Peyer's patch (tissue), 4 donors: ENCODE measurements around the gene ALDH3A2. TPM values are rescaled to one million over a fixed set of nuclear protein-coding genes. Genes with fewer than 3 reads are reported as not detected.

Experiments
- DNase-seq, 3 donors: peaks; one replicate each; pipeline ENCODE4 v3.0.0-alpha.2; 2017 to 2019
- H3K27ac ChIP-seq, 4 donors: fragments of 200-600 bp; sonication (generic); one replicate each; pipeline ENCODE4 v1.5.1; 2016 to 2019
- H3K27me3 ChIP-seq, 2 donors: fragments of 200-600 bp; sonication (generic); one replicate each; pipeline ENCODE4 v1.5.1; 2019
- H3K36me3 ChIP-seq, 3 donors: fragments of 200-600 bp; sonication (generic); one replicate each; pipeline ENCODE4 v1.5.1; 2016 to 2019
- H3K4me1 ChIP-seq, 4 donors: fragments of 200-600 bp; sonication (generic); one replicate each; pipeline ENCODE4 v1.5.1; 2016 to 2019
- H3K4me3 ChIP-seq, 4 donors: fragments of 200-600 bp; sonication (generic); 1 replicate in 3 of 4; 2 replicates in 1 of 4; pipeline ENCODE4 v1.5.1; 2016 to 2019; ENCODE audit warnings: mild to moderate bottlenecking in 1 of 4
- H3K9me3 ChIP-seq, 4 donors: fragments of 200-600 bp; sonication (generic); one replicate each; pipeline ENCODE4 v1.5.1; 2016 to 2019; ENCODE audit warnings: mild to moderate bottlenecking in 1 of 4
- CTCF ChIP-seq, 6 experiments: fragments of 450-650 bp in 4 of 6; fragments of 200-600 bp in 2 of 6; sonication (generic) in 1 of 6; IDR thresholded peaks; one replicate each; pipeline ENCODE4 v1.5.1; 2017 to 2019; ENCODE audit warnings: antibody characterized with exemption in 6 of 6, mild to moderate bottlenecking in 3 of 6, moderate library complexity in 1 of 6
- POLR2A ChIP-seq, 2 donors: fragments of 450-650 bp; IDR thresholded peaks; one replicate each; pipeline ENCODE4 v1.5.1; 2017; ENCODE audit warnings: antibody characterized with exemption in 2 of 2, mild to moderate bottlenecking in 2 of 2, moderate library complexity in 2 of 2
- total RNA-seq, 4 donors: library from RNA; depleted of rRNA; stranded (reverse); fragments of >200 nt; gene quantifications; one replicate each; pipeline ENCODE4 v1.1.0, GENCODE V29; 2016

Gene ALDH3A2
- total RNA-seq, 4 donors from 2014 or later, result 171 to 330 (median 269) TPM

GRCh38 chr17:19705771-19706770 is 57.5 kb downstream of the ALDH3A2 start:
- Histone ChIP-seq H3K9me3 (no peaks in the 10 kb centered on the region), H3K27ac (no peak overlapping the region), H3K27me3 (no peaks in the 10 kb centered on the region), H3K4me1 (no peaks in the 10 kb centered on the region), H3K4me3 (no peak overlapping the region), H3K36me3 (no peaks in the 10 kb centered on the region)
- TF ChIP-seq CTCF (IDR thresholded peaks at IDR 0.05), result no peak
- TF ChIP-seq POLR2A (IDR thresholded peaks at IDR 0.05), result no peak
- no peak for DNase-seq

- no peak for DNase-seq
- TF ChIP-seq POLR2A (IDR thresholded peaks at IDR 0.05) (no peak), CTCF (IDR thresholded peaks at IDR 0.05) (no peak)
- Histone ChIP-seq H3K4me1 (no peaks in the 10 kb centered on the region), H3K27me3 (no peaks in the 10 kb centered on the region), H3K9me3 (no peaks in the 10 kb centered on the region), H3K4me3 (no peak overlapping the region), H3K27ac (no peak overlapping the region), H3K36me3 (no peaks in the 10 kb centered on the region)
Observed at GRCh38 chr17:19706791-19707727, 58.5 kb downstream of the ALDH3A2 start.

GRCh38 chr17:19707728-19708221 is 59.2 kb downstream of the ALDH3A2 start:
- H3K4me1 ChIP-seq, result no peaks in the 10 kb centered on the region
- H3K27ac ChIP-seq, result no peak overlapping the region
- DNase-seq, result no peak
- no peaks in the 10 kb centered on the region for H3K36me3 ChIP-seq
- no peaks in the 10 kb centered on the region for H3K9me3 ChIP-seq
- TF ChIP-seq POLR2A (IDR thresholded peaks at IDR 0.05), result no peak
- no peak for TF ChIP-seq CTCF (IDR thresholded peaks at IDR 0.05)
- no peak overlapping the region for H3K4me3 ChIP-seq
- no peaks in the 10 kb centered on the region for H3K27me3 ChIP-seq

GRCh38 chr17:19708431-19709175 is 60.1 kb downstream of the ALDH3A2 start:
- H3K27ac ChIP-seq, result no peak overlapping the region
- no peaks in the 10 kb centered on the region for H3K36me3 ChIP-seq
- TF ChIP-seq CTCF (IDR thresholded peaks at IDR 0.05) (no peak), POLR2A (IDR thresholded peaks at IDR 0.05) (no peak)
- no peaks in the 10 kb centered on the region for H3K27me3 ChIP-seq
- H3K4me1 ChIP-seq, result no peaks in the 10 kb centered on the region
- no peak overlapping the region for H3K4me3 ChIP-seq
- DNase-seq, result no peak
- H3K9me3 ChIP-seq, result no peaks in the 10 kb centered on the region

- no peaks in the 10 kb centered on the region for H3K9me3 ChIP-seq
- no peak for DNase-seq
- no peaks in the 10 kb centered on the region for H3K36me3 ChIP-seq
- H3K4me3 ChIP-seq, result no peak overlapping the region
- H3K27ac ChIP-seq, result no peak overlapping the region
- no peak for TF ChIP-seq CTCF (IDR thresholded peaks at IDR 0.05)
- TF ChIP-seq POLR2A (IDR thresholded peaks at IDR 0.05), result no peak
- H3K4me1 ChIP-seq, result no peaks in the 10 kb centered on the region
- H3K27me3 ChIP-seq, result no peaks in the 10 kb centered on the region
Observed at GRCh38 chr17:19709841-19710240, 61.3 kb downstream of the ALDH3A2 start.
